Endothelial cell of hepatic sinusoid (primary cell): ENCODE results near the gene TMEM156.
"Not testable (repeated sequence)": the region's sequence is repeated elsewhere in the genome, so short reads cannot be mapped to it uniquely, and the experiment has no call there.

Experiments used
- in situ Hi-C: cut with HindIII; loops from 2 replicates; pipeline ENCODE4 v1.10.0; 2017; ENCODE audit warnings: low sequenced_read_pairs

The TMEM156 gene

DNA sequence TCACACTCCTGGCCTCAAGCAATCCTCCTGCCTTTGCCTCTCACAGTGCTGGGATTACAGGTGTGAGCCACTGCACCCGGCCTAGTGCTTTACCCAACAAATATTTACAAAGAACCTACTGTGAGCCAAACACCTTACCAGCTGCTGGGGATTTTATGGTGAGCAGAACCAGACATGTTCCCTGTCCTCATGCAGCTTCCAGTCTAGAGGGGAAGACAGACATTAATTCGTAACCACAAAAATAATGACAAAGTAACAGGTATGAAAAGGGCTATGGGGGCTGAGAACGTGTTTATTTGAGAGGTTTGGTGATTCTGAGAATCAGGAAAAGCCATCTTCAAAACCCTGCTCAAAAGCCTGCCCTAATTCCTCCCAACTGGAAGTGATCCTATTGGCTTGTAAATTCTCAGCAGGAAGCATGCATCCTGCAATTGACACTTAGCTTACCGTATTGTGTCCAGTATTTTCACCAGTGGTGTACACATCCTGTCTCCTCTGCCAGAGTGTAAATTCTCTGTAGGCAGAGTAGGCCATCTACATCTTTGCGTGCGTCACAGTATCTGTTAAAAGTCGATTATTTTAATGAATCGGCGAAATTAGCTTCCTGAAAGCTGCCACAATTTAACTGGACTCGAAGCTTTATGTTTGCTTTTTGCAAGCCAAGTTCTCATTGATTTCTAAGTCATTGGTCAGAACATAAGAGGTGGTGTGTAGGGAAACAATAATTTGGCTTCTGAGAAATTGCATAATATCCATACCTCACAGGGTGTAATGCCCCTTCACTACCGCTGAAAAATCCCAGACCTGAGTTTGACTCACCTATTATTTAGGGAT lies 67.0 kb downstream of the TMEM156 start:
- in situ Hi-C loops = no loop called here

DNA sequence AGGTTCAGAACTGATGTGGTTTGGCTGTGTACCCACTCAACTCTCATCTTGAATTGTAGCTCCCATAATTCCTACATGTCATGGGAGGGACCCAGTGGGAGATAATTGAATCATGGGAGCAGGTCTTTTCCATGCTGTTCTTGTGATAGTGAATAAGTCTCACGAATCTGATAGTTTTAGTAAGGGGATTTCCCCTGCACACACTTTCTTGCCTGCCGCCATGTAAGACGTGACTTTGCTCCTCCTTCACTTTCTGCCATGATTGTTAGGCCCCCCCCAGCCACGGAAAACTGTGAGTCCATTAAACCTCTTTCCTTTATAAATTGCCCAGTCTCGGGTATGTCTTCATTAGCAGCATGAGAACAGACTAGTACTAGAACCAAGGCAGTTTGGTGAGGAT lies 73.0 kb downstream of the TMEM156 start:
- in situ Hi-C loops = not testable (repeated sequence)

- in situ Hi-C loops = no loop called here
Observed at GRCh38 chr4:38958453-38959190, 73.6 kb downstream of the TMEM156 start.

GRCh38 chr4:38957893-38958292 lies 74.3 kb downstream of the TMEM156 start:
- in situ Hi-C loops = no loop called here

DNA sequence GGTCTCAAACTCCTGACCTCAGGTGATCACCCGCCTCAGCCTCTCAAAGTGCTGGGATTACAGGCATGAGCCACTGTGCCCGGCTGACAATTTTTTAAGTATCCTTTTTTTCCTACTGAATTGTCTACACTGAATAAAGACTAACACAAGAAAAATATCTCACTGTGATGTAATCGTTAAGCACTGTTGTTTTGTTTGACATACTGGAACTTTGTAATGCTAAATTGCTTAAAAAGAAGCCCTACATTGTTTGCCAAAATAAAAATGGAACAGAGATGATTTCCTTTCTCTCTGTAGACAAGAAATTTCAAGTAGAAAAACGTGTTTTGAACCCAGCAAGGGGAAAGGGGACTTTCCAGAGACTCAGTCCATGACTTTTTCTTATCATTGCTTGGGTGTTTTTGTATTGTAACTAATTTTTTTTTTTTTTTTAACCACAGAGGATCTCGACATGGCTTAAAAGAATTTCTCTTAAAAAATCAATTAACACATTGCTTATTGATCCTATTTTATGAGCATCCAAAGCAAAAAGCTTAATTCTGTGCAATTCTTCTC lies 74.9 kb downstream of the TMEM156 start:
- in situ Hi-C loops = no loop called here

DNA sequence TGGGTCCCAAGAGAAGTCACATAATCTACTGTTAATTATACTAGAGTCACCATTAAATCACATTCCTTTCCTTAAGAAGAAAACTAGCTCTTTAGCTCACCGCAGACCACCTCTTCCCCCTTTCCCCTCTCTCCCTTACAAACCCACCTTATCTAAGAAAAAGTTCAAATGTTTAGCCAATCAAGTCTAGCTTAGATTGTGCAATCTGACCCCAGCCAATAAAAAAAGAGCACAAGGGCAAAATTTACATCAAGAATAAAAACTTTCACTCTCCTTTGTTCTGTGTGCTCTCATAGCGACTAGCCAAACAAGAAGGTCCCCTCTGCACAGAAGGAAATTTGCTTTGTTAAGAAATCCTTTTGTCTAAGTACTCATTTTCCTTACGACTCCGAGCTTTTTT lies 76.3 kb downstream of the TMEM156 start:
- in situ Hi-C loops = no loop called here

GRCh38 chr4:38954727-38955126 lies 77.5 kb downstream of the TMEM156 start:
- in situ Hi-C loops = loop anchor here (5.0 kb wide), 1 partner anchor 57 kb away; no protein-coding TSS in a partner anchor

DNA sequence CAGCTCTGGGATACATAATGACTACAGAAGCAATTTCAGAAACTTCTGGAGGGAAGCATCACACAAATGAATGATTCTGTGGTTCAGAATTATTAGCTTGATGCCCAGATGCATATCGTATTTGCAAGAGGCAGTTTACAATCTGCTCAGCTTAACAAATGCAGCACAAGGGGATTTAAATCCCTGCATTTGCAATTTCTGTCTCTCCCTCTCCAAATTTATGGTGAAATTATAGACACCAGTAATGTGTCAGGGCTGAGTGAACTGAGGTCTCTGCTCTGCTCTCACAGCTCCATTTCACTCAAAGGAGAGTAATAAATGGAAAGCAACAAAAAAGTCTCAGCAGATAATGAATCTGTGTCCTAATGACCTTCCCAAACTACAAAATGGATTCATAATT lies 80.2 kb downstream of the TMEM156 start:
- in situ Hi-C loops = loop anchor here (5.0 kb wide), 1 partner anchor 55 kb away; no protein-coding TSS in a partner anchor

- in situ Hi-C loops = loop anchor here (5.0 kb wide), 1 partner anchor 54 kb away; no protein-coding TSS in a partner anchor
Observed at GRCh38 chr4:38951598-38951997, 80.6 kb downstream of the TMEM156 start.

DNA sequence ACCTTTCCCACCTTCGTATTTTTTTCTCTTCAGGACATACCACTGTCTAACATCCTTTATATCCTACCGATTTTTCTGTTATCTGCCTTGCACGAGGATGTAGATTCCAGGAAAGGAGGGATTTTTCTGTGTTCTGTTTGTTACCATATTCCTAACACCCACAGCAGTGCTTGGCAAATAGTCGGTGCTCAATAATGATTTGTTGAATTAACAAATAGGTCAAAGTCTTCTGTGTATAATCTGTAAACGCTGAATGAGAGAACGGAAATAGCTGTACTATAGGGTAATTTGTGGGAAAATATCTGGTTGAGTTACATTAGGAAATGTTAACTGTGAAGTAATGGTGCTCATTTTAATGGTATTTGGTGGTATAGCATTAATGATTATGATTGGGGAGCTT lies 81.5 kb downstream of the TMEM156 start:
- in situ Hi-C loops = loop anchor here (5.0 kb wide), 1 partner anchor 53 kb away; no protein-coding TSS in a partner anchor

GRCh38 chr4:38950159-38950558 lies 82.0 kb downstream of the TMEM156 start:
- in situ Hi-C loops = loop anchor here (5.0 kb wide), 1 partner anchor 53 kb away; no protein-coding TSS in a partner anchor

- in situ Hi-C loops = loop anchor here (5.0 kb wide), 2 partner anchors 33 to 52 kb away; no protein-coding TSS in a partner anchor
Observed at GRCh38 chr4:38949411-38950051, 82.7 kb downstream of the TMEM156 start.

DNA sequence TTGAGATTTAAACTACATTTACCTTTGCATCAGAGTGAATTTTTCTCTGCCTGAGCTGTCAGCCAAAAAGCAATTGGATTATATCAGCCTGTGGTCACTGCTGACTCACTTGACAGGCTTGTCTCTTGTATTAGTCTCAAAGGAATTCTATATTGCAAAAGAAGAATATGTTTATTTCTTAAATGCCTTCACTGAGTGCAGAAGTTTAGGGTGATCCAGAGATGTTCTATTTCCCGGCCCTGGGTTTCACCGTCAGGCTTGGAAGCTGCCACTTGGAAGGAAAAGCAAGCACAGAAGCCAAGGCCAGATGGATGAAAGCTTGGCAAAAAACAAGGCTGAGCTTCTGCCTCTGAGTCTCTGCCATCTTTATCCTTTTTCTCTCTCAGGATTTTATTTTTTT lies 83.7 kb downstream of the TMEM156 start:
- in situ Hi-C loops = loop anchor here (5.0 kb wide), 1 partner anchor 34 kb away; no protein-coding TSS in a partner anchor

DNA sequence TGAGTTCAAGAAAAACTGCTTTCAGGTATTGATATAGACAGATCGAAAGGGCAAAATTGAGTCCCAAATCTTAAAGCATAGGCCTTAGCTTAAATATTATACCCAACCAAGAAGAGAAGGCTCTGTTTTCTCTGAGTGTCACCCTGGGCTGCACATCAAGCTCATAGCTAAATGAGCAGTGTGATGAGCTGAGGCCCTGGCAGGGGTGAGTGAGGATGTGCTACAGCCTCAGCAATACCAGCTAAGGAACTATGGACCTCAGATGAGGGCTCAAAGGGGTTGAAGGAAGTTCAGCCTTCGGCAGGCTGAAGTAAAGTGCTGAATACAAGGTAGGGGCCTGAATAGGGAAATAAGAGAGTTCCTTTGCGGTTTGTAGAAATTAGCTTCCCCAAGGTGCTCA lies 85.3 kb downstream of the TMEM156 start:
- in situ Hi-C loops = loop anchor here (5.0 kb wide), 1 partner anchor 35 kb away; no protein-coding TSS in a partner anchor

- in situ Hi-C loops = no loop called here
Observed at GRCh38 chr4:38944440-38944839, 87.8 kb downstream of the TMEM156 start.

DNA sequence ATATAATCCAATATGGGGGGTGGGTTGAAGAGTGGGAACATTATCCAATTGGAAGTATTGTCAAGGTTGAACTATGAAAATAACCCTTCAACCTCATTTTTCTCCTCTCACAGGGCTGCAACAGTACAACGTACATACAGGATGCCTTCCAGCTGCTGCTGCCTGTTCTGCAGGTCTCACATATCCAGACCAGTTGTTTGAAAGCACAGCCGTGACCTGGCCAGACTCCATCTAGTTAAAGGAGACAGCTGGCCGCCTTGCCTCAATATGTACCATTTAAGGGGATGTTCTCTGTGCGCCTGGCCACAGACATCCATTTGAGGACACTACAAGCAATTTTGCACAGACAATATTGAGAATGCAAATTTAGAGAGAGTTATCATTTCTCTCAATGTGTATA lies 88.9 kb downstream of the TMEM156 start:
- in situ Hi-C loops = no loop called here

GRCh38 chr4:38941906-38942305 lies 90.3 kb downstream of the TMEM156 start:
- in situ Hi-C loops = not testable (repeated sequence)

- in situ Hi-C loops = no loop called here
Observed at GRCh38 chr4:38940476-38940875, 91.7 kb downstream of the TMEM156 start.

- in situ Hi-C loops = no loop called here
Observed at GRCh38 chr4:38939165-38939564, 93.0 kb downstream of the TMEM156 start.

DNA sequence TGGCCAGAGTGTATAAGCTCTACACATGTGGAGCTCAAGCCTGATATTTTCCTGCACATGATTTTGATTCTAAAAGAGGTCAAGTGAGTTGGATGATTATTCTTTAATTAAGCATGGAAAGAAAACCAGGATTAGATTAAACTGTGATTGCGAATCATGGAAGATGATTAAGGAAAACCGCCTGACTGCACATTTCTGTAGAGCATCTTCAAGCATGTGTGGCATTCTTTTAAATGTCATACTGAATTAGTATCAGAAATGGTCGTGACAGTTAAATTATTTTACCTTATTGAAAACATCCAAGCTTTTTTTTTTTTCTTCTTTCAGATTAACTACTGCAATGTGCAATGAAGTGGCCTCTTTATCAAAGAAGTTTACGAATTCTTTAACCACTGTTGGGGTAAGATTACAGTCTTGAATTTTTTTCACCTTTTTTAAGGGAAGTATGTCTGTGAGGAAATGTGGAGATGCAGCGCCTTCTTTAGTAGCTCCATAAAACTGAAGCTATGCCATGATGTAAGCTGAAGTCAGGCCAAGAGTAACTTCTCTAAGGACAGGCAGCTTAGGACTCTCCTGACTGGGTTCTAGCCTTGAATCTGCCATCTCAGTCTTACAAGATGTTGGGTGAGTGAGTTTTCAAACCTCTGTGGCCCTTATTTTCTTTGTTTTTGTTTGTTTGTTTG lies 96.7 kb downstream of the TMEM156 start:
- in situ Hi-C loops = no loop called here
